SK-N-SH treated with all-trans-retinoic acid at 6 μM for 48 hours (cell line): ENCODE results near the gene KRTAP2-3.

Experiments used
- ATAC-seq: fragments of 200-7000 bp; cut with Tn5 transposase; 3 replicates; pipeline ENCODE4 v1.9.1; 2020; ENCODE audit warnings: mild to moderate bottlenecking, moderate library complexity
- ARNTL ChIP-seq: fragments of 450-650 bp; formaldehyde crosslinking; IDR thresholded peaks from 2 replicates; pipeline ENCODE4 v1.5.0; 2020; ENCODE audit warnings: low read depth, mild to moderate bottlenecking, moderate library complexity, borderline replicate concordance
- BACH2 ChIP-seq: fragments of 250-450 bp; sonication (Bioruptor Pico); IDR thresholded peaks from 2 replicates; pipeline ENCODE4 v1.9.0; 2021; ENCODE audit warnings: mild to moderate bottlenecking, borderline replicate concordance
- CSDC2 ChIP-seq: fragments of 250-450 bp; sonication (Bioruptor Pico); IDR thresholded peaks from 2 replicates; pipeline ENCODE4 v1.5.0; 2020; ENCODE audit warnings: mild to moderate bottlenecking, moderate library complexity
- ESRRG ChIP-seq: fragments of 250-450 bp; sonication (Bioruptor Pico); IDR thresholded peaks from 2 replicates; pipeline ENCODE4 v1.6.1; 2021; ENCODE audit warnings: mild to moderate bottlenecking
- GLIS3 ChIP-seq: fragments of 250-450 bp; sonication (Bioruptor Pico); IDR thresholded peaks from 2 replicates; pipeline ENCODE4 v1.5.0; 2020; ENCODE audit warnings: mild to moderate bottlenecking, moderate library complexity
- ISL1 ChIP-seq: fragments of 250-450 bp; sonication (Bioruptor Pico); IDR thresholded peaks from 2 replicates; pipeline ENCODE4 v2.1.2; 2022; ENCODE audit warnings: mild to moderate bottlenecking, moderate library complexity
- OSR1 ChIP-seq: fragments of 250-450 bp; sonication (Bioruptor Pico); IDR thresholded peaks from 2 replicates; pipeline ENCODE4 v1.8.0; 2022; ENCODE audit warnings: moderate library complexity, mild to moderate bottlenecking, inconsistent platforms
- PPARA ChIP-seq: fragments of 250-450 bp; sonication (Bioruptor Pico); IDR thresholded peaks from 2 replicates; pipeline ENCODE4 v1.5.0; 2020; ENCODE audit warnings: mild to moderate bottlenecking, borderline replicate concordance
- TCF4 ChIP-seq: fragments of 250-450 bp; sonication (Bioruptor Pico); IDR thresholded peaks from 2 replicates; pipeline ENCODE4 v1.8.0; 2021; ENCODE audit warnings: mild to moderate bottlenecking, moderate library complexity, borderline replicate concordance
- TOX ChIP-seq: fragments of 250-450 bp; sonication (Bioruptor Pico); IDR thresholded peaks from 2 replicates; pipeline ENCODE4 v1.8.0; 2021; ENCODE audit warnings: mild to moderate bottlenecking, moderate library complexity, borderline replicate concordance
- ZC3H10 ChIP-seq: fragments of 250-450 bp; sonication (Bioruptor Pico); IDR thresholded peaks from 2 replicates; pipeline ENCODE4 v1.5.1; 2021; ENCODE audit warnings: mild to moderate bottlenecking, moderate library complexity
- ZFP3 ChIP-seq: fragments of 250-450 bp; sonication (Bioruptor Pico); IDR thresholded peaks from 2 replicates; pipeline ENCODE4 v1.5.0; 2020; ENCODE audit warnings: mild to moderate bottlenecking, moderate library complexity
- ZNF565 ChIP-seq: fragments of 450-650 bp; formaldehyde crosslinking; conservative IDR thresholded peaks from 2 replicates; pipeline ENCODE4 v1.5.0; 2020; ENCODE audit warnings: low read depth, mild to moderate bottlenecking, moderate library complexity
- ZNF70 ChIP-seq: fragments of 450-650 bp; formaldehyde crosslinking; IDR thresholded peaks from 2 replicates; pipeline ENCODE4 v1.5.0; 2020; ENCODE audit warnings: mild to moderate bottlenecking, moderate library complexity
- ZNF8 ChIP-seq: fragments of 450-650 bp; formaldehyde crosslinking; IDR thresholded peaks from 2 replicates; pipeline ENCODE4 v1.5.0; 2020; ENCODE audit warnings: mild to moderate bottlenecking, moderate library complexity
- TF ChIP-seq, protein P1 (sequence below): fragments of 250-450 bp; sonication (Bioruptor Pico); IDR thresholded peaks from 2 replicates; pipeline ENCODE4 v1.8.0; 2021; ENCODE audit warnings: low read depth, mild to moderate bottlenecking, moderate library complexity, borderline replicate concordance
- TF ChIP-seq, protein P2 (sequence below): fragments of 250-450 bp; sonication (Bioruptor Pico); IDR thresholded peaks from 2 replicates; pipeline ENCODE4 v1.5.1; 2020; ENCODE audit warnings: low read depth, mild to moderate bottlenecking, moderate library complexity
- TF ChIP-seq, protein P3 (sequence below): fragments of 250-450 bp; sonication (Bioruptor Pico); IDR thresholded peaks from 2 replicates; pipeline ENCODE4 v1.5.0; 2020; ENCODE audit warnings: mild to moderate bottlenecking, moderate library complexity
- TF ChIP-seq, protein P4 (sequence below): fragments of 250-450 bp; sonication (Bioruptor Pico); IDR thresholded peaks from 2 replicates; pipeline ENCODE4 v1.5.1; 2021; ENCODE audit warnings: mild to moderate bottlenecking, moderate library complexity
- TF ChIP-seq, protein P5 (sequence below): fragments of 250-450 bp; sonication (Bioruptor Pico); IDR thresholded peaks from 2 replicates; pipeline ENCODE4 v1.8.0; 2020; ENCODE audit warnings: mild to moderate bottlenecking, moderate library complexity, borderline replicate concordance

KRTAP2-3 gene

DNA sequence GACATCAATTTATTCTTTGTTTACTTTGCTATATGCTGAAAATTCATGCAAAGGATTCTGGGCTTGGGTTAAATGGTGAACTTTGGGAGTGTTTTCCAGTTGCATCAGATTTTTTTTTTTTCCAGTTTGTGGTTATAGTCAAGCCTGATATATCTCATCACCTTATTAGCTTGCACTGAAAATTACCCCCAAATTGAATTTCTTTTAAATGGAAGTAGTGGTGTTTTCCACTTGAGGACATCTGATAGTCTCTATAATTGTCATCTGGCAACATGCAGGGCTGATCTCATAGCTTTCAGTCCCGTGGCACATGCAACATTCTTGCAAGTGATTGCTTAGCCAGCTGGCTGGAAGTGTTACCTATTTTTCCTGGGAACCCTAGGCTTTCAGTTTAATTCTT lies 46.3 kb downstream of the KRTAP2-3 start (continued):
- TF ChIP-seq, protein P1, sequence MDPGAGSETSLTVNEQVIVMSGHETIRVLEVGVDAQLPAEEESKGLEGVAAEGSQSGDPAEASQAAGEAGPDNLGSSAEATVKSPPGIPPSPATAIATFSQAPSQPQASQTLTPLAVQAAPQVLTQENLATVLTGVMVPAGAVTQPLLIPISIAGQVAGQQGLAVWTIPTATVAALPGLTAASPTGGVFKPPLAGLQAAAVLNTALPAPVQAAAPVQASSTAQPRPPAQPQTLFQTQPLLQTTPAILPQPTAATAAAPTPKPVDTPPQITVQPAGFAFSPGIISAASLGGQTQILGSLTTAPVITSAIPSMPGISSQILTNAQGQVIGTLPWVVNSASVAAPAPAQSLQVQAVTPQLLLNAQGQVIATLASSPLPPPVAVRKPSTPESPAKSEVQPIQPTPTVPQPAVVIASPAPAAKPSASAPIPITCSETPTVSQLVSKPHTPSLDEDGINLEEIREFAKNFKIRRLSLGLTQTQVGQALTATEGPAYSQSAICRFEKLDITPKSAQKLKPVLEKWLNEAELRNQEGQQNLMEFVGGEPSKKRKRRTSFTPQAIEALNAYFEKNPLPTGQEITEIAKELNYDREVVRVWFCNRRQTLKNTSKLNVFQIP (CRISPR knock-in tag) = no peak

DNA sequence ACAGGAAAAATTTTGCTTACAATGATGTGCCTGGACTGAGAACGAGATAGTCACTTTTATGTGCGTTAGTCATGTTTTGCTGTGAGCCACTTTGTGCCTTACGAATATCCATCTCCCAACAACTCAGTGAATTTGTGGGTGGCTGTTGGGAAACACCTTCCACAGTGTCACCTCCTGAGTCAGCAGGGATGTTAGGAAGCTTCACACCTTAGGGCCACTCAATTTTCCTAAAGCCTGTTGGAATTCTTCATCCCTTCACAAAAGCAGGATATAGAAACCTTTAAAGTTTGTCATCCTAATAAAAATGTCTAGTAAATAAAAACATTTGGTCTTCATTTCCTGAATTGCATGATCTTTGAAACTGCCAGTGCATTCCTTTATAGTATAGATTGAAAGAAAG lies 46.7 kb downstream of the KRTAP2-3 start:
- no peak for ATAC-seq
- TF ChIP-seq OSR1 (CRISPR knock-in tag) (no peak), PPARA (CRISPR knock-in tag) (no peak), TCF4 (no peak), ZNF70 (CRISPR knock-in tag) (no peak), ESRRG (no peak), TOX (CRISPR knock-in tag) (no peak), ARNTL (CRISPR knock-in tag) (no peak), BACH2 (CRISPR knock-in tag) (no peak), CSDC2 (CRISPR knock-in tag) (no peak), ZFP3 (CRISPR knock-in tag) (no peak), ZNF565 (no peak), ZNF8 (CRISPR knock-in tag) (no peak), GLIS3 (CRISPR knock-in tag) (no peak), ISL1 (no peak), ZC3H10 (CRISPR knock-in tag) (no peak)
- TF ChIP-seq, protein P2, sequence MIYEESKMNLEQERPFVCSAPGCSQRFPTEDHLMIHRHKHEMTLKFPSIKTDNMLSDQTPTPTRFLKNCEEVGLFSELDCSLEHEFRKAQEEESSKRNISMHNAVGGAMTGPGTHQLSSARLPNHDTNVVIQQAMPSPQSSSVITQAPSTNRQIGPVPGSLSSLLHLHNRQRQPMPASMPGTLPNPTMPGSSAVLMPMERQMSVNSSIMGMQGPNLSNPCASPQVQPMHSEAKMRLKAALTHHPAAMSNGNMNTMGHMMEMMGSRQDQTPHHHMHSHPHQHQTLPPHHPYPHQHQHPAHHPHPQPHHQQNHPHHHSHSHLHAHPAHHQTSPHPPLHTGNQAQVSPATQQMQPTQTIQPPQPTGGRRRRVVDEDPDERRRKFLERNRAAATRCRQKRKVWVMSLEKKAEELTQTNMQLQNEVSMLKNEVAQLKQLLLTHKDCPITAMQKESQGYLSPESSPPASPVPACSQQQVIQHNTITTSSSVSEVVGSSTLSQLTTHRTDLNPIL (CRISPR knock-in tag) = no peak
- TF ChIP-seq, protein P3, sequence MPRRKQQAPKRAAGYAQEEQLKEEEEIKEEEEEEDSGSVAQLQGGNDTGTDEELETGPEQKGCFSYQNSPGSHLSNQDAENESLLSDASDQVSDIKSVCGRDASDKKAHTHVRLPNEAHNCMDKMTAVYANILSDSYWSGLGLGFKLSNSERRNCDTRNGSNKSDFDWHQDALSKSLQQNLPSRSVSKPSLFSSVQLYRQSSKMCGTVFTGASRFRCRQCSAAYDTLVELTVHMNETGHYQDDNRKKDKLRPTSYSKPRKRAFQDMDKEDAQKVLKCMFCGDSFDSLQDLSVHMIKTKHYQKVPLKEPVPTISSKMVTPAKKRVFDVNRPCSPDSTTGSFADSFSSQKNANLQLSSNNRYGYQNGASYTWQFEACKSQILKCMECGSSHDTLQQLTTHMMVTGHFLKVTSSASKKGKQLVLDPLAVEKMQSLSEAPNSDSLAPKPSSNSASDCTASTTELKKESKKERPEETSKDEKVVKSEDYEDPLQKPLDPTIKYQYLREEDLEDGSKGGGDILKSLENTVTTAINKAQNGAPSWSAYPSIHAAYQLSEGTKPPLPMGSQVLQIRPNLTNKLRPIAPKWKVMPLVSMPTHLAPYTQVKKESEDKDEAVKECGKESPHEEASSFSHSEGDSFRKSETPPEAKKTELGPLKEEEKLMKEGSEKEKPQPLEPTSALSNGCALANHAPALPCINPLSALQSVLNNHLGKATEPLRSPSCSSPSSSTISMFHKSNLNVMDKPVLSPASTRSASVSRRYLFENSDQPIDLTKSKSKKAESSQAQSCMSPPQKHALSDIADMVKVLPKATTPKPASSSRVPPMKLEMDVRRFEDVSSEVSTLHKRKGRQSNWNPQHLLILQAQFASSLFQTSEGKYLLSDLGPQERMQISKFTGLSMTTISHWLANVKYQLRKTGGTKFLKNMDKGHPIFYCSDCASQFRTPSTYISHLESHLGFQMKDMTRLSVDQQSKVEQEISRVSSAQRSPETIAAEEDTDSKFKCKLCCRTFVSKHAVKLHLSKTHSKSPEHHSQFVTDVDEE (CRISPR knock-in tag) = no peak
- TF ChIP-seq, protein P4, sequence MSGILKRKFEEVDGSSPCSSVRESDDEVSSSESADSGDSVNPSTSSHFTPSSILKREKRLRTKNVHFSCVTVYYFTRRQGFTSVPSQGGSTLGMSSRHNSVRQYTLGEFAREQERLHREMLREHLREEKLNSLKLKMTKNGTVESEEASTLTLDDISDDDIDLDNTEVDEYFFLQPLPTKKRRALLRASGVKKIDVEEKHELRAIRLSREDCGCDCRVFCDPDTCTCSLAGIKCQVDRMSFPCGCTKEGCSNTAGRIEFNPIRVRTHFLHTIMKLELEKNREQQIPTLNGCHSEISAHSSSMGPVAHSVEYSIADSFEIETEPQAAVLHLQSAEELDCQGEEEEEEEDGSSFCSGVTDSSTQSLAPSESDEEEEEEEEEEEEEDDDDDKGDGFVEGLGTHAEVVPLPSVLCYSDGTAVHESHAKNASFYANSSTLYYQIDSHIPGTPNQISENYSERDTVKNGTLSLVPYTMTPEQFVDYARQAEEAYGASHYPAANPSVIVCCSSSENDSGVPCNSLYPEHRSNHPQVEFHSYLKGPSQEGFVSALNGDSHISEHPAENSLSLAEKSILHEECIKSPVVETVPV (CRISPR knock-in tag) = no peak
- TF ChIP-seq, protein P5, sequence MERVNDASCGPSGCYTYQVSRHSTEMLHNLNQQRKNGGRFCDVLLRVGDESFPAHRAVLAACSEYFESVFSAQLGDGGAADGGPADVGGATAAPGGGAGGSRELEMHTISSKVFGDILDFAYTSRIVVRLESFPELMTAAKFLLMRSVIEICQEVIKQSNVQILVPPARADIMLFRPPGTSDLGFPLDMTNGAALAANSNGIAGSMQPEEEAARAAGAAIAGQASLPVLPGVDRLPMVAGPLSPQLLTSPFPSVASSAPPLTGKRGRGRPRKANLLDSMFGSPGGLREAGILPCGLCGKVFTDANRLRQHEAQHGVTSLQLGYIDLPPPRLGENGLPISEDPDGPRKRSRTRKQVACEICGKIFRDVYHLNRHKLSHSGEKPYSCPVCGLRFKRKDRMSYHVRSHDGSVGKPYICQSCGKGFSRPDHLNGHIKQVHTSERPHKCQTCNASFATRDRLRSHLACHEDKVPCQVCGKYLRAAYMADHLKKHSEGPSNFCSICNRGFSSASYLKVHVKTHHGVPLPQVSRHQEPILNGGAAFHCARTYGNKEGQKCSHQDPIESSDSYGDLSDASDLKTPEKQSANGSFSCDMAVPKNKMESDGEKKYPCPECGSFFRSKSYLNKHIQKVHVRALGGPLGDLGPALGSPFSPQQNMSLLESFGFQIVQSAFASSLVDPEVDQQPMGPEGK (CRISPR knock-in tag) = no peak
- TF ChIP-seq, protein P1 (CRISPR knock-in tag) = no peak
